Astrocyte (in vitro differentiated cells and primary cell): ENCODE measurements around the gene SMPD3. TPM values are rescaled to one million over a fixed set of nuclear protein-coding genes. Genes with fewer than 3 reads are reported as not detected.

ENCODE experiments used
- DNase-seq: peaks from one replicate; pipeline ENCODE4 v3.0.0-alpha.2; 2010; ENCODE audit warnings: low read depth
- FAIRE-seq: peaks from 2 replicates; lab custom pipeline; 2011; peaks lifted over from hg19 to GRCh38; lab: Jason Lieb, UNC
- H2AFZ ChIP-seq: 2 replicates; pipeline ENCODE4 v1.6.0; 2012; ENCODE audit warnings: low read depth, low read length, inconsistent platforms
- H3K27ac ChIP-seq: 2 replicates; pipeline ENCODE4 v1.5.1; 2011; ENCODE audit warnings: low read depth, low read length, inconsistent platforms
- H3K27me3 ChIP-seq: 2 replicates; pipeline ENCODE4 v1.6.0; 2011; ENCODE audit warnings: low read length, inconsistent platforms; ENCODE audit not compliant: insufficient read depth
- H3K36me3 ChIP-seq: 2 replicates; pipeline ENCODE4 v1.5.1; 2011; ENCODE audit warnings: low read length, inconsistent platforms; ENCODE audit not compliant: insufficient read depth
- H3K4me1 ChIP-seq: 2 replicates; pipeline ENCODE4 v1.5.1; 2011; ENCODE audit warnings: low read length, inconsistent platforms; ENCODE audit not compliant: insufficient read depth
- H3K4me2 ChIP-seq: 2 replicates; pipeline ENCODE4 v1.6.0; 2012; ENCODE audit warnings: low read length, inconsistent platforms
- H3K4me3 ChIP-seq: 2 replicates; pipeline ENCODE4 v1.5.1; 2011; ENCODE audit warnings: low read depth, mild to moderate bottlenecking, low read length, inconsistent platforms; ENCODE audit not compliant: insufficient read depth
- H3K79me2 ChIP-seq: 2 replicates; pipeline ENCODE4 v1.6.0; 2012; ENCODE audit warnings: mild to moderate bottlenecking, low read length, inconsistent platforms; ENCODE audit not compliant: insufficient read depth
- H3K9ac ChIP-seq: 2 replicates; pipeline ENCODE4 v1.6.0; 2012; ENCODE audit warnings: mild to moderate bottlenecking, low read length, inconsistent platforms
- H3K9me3 ChIP-seq: 2 replicates; pipeline ENCODE4 v1.5.1; 2012; ENCODE audit warnings: low read depth, mild to moderate bottlenecking, low read length, inconsistent platforms; ENCODE audit not compliant: insufficient read depth
- H4K20me1 ChIP-seq: 2 replicates; pipeline ENCODE4 v1.6.0; 2012; ENCODE audit warnings: low read length, inconsistent platforms; ENCODE audit not compliant: insufficient read depth
- H3K27ac Mint-ChIP-seq: one replicate; pipeline ENCODE4 v1.8.0; 2021; ENCODE audit warnings: mild to moderate bottlenecking, mixed read lengths; ENCODE audit not compliant: unreplicated experiment
- H3K27me3 Mint-ChIP-seq: one replicate; pipeline ENCODE4 v1.8.0; 2021; ENCODE audit warnings: low read depth, mixed read lengths; ENCODE audit not compliant: unreplicated experiment
- H3K36me3 Mint-ChIP-seq: one replicate; pipeline ENCODE4 v1.8.0; 2021; ENCODE audit warnings: low read depth, mixed read lengths; ENCODE audit not compliant: unreplicated experiment
- H3K4me1 Mint-ChIP-seq: one replicate; pipeline ENCODE4 v1.8.0; 2021; ENCODE audit warnings: low read depth, mixed read lengths; ENCODE audit not compliant: unreplicated experiment
- H3K4me3 Mint-ChIP-seq: one replicate; pipeline ENCODE4 v1.8.0; 2021; ENCODE audit warnings: mild to moderate bottlenecking, moderate library complexity, mixed read lengths; ENCODE audit not compliant: unreplicated experiment
- H3K9me3 Mint-ChIP-seq: one replicate; pipeline ENCODE4 v1.8.0; 2021; ENCODE audit warnings: mild to moderate bottlenecking, mixed read lengths; ENCODE audit not compliant: unreplicated experiment
- CTCF ChIP-seq: IDR thresholded peaks from 2 replicates; pipeline ENCODE4 v1.5.1; 2011; ENCODE audit warnings: low read depth, mild to moderate bottlenecking, inconsistent platforms, low read length, moderate library complexity; ENCODE audit not compliant: insufficient read depth
- EZH2 ChIP-seq: IDR thresholded peaks from 2 replicates; pipeline ENCODE4 v1.6.1; 2012; ENCODE audit warnings: mild to moderate bottlenecking, low read length, inconsistent platforms; ENCODE audit not compliant: insufficient read depth
- total RNA-seq: library from RNA; stranded (reverse); gene quantifications from 2 replicates; pipeline ENCODE4 v1.2.1, GENCODE V29; 2021

Gene SMPD3
- total RNA-seq, 1 donor from 2014 or later: 0.25 TPM

- H3K27ac Mint-ChIP-seq: no peak overlapping the region
- no peaks in the 10 kb centered on the region for H3K79me2 ChIP-seq
- peaks cover 5% of the 10 kb centered on the region for H3K9me3 ChIP-seq
- H3K36me3 Mint-ChIP-seq: no peaks in the 10 kb centered on the region
- no peak overlapping the region for H3K4me3 Mint-ChIP-seq
- no peaks in the 10 kb centered on the region for H3K4me1 Mint-ChIP-seq
- H3K4me2 ChIP-seq: no peak overlapping the region
- H3K9me3 Mint-ChIP-seq: peaks cover 10% of the 10 kb centered on the region
- H3K9ac ChIP-seq: no peak overlapping the region
- H4K20me1 ChIP-seq: no peaks in the 10 kb centered on the region
- DNase-seq: no peak
- no peaks in the 10 kb centered on the region for H3K36me3 ChIP-seq
- no peak overlapping the region for H2AFZ ChIP-seq
- TF ChIP-seq EZH2 (no peak), CTCF (no peak)
- H3K4me3 ChIP-seq: no peak overlapping the region
- no peak for FAIRE-seq
- H3K27me3 ChIP-seq: peaks cover 23% of the 10 kb centered on the region
- no peak overlapping the region for H3K27ac ChIP-seq
- H3K27me3 Mint-ChIP-seq: peaks cover 30% of the 10 kb centered on the region
- no peaks in the 10 kb centered on the region for H3K4me1 ChIP-seq
Observed at GRCh38 chr16:68434624-68435210, 13.6 kb downstream of the SMPD3 start.

GRCh38 chr16:68433316-68433715 is 15.0 kb downstream of the SMPD3 start:
- H3K9me3 Mint-ChIP-seq: peaks cover 6% of the 10 kb centered on the region
- TF ChIP-seq CTCF (no peak), EZH2 (no peak)
- peaks cover 28% of the 10 kb centered on the region for H3K27me3 Mint-ChIP-seq
- no peak overlapping the region for H3K4me3 ChIP-seq
- no peak overlapping the region for H3K27ac ChIP-seq
- no peak overlapping the region for H3K4me2 ChIP-seq
- no peak overlapping the region for H3K9ac ChIP-seq
- DNase-seq (no peak), FAIRE-seq (no peak)
- H3K79me2 ChIP-seq: no peaks in the 10 kb centered on the region
- H3K9me3 ChIP-seq: peaks cover 5% of the 10 kb centered on the region
- H3K4me1 ChIP-seq: no peaks in the 10 kb centered on the region
- no peak overlapping the region for H3K4me3 Mint-ChIP-seq
- H2AFZ ChIP-seq: no peak overlapping the region
- no peaks in the 10 kb centered on the region for H3K4me1 Mint-ChIP-seq
- H3K36me3 Mint-ChIP-seq: no peaks in the 10 kb centered on the region
- H4K20me1 ChIP-seq: no peaks in the 10 kb centered on the region
- H3K27ac Mint-ChIP-seq: no peak overlapping the region
- no peaks in the 10 kb centered on the region for H3K36me3 ChIP-seq
- H3K27me3 ChIP-seq: peaks cover 17% of the 10 kb centered on the region

- Mint-ChIP-seq H3K4me3 (no peak overlapping the region), H3K36me3 (no peaks in the 10 kb centered on the region), H3K4me1 (no peaks in the 10 kb centered on the region), H3K27ac (no peak overlapping the region), H3K9me3 (peaks cover 6% of the 10 kb centered on the region), H3K27me3 (peaks cover 29% of the 10 kb centered on the region)
- Histone ChIP-seq H3K4me2 (no peak overlapping the region), H3K9me3 (peaks cover 5% of the 10 kb centered on the region), H4K20me1 (no peaks in the 10 kb centered on the region), H3K27ac (no peak overlapping the region), H3K4me1 (no peaks in the 10 kb centered on the region), H3K27me3 (peaks cover 18% of the 10 kb centered on the region), H3K4me3 (no peak overlapping the region), H3K36me3 (no peaks in the 10 kb centered on the region), H3K9ac (no peak overlapping the region), H3K79me2 (no peaks in the 10 kb centered on the region), H2AFZ (no peak overlapping the region)
- DNase-seq (no peak), FAIRE-seq (no peak)
- TF ChIP-seq EZH2 (no peak), CTCF (no peak)
Observed at GRCh38 chr16:68432701-68433100, 15.6 kb downstream of the SMPD3 start.
